MM.1S (cell line): Measurements from ENCODE around the gene DUSP15.

ENCODE experiments used
- DNase-seq: peaks from one replicate; pipeline ENCODE4 v3.0.0-alpha.2; 2015
- H2AFZ ChIP-seq: fragments of 300-600 bp; sonication (generic); 2 replicates; pipeline ENCODE4 v1.6.0; 2016; ENCODE audit warnings: antibody characterized with exemption, low read length
- H3F3A ChIP-seq: fragments of 300-600 bp; sonication (generic); 2 replicates; pipeline ENCODE4 v1.6.1; 2016; ENCODE audit warnings: mild to moderate bottlenecking, antibody characterized with exemption, low read length, moderate library complexity, mixed read lengths; ENCODE audit not compliant: insufficient read depth
- H3K27ac ChIP-seq: fragments of 300-600 bp; sonication (generic); 2 replicates; pipeline ENCODE4 v1.5.1; 2016; ENCODE audit warnings: mild to moderate bottlenecking, low read length
- H3K27me3 ChIP-seq: fragments of 300-600 bp; sonication (generic); replicated peaks from 2 replicates; pipeline ENCODE4 v1.6.0; 2016; ENCODE audit warnings: low read length; ENCODE audit not compliant: insufficient read depth
- H3K36me3 ChIP-seq: fragments of 300-600 bp; sonication (generic); replicated peaks from 2 replicates; pipeline ENCODE4 v1.6.1; 2016; ENCODE audit warnings: mild to moderate bottlenecking, low read length, mixed read lengths; ENCODE audit not compliant: insufficient read depth
- H3K4me1 ChIP-seq: fragments of 300-600 bp; sonication (generic); 2 replicates; pipeline ENCODE4 v1.6.1; 2016; ENCODE audit warnings: low read length, mixed read lengths
- H3K4me2 ChIP-seq: fragments of 300-600 bp; sonication (generic); 2 replicates; pipeline ENCODE4 v1.6.0; 2016; ENCODE audit warnings: low read depth, low read length
- H3K4me3 ChIP-seq: fragments of 300-600 bp; sonication (generic); 2 replicates; pipeline ENCODE4 v1.5.1; 2016; ENCODE audit warnings: low read length, mixed read lengths
- H3K79me2 ChIP-seq: fragments of 300-600 bp; sonication (generic); 2 replicates; pipeline ENCODE4 v1.6.1; 2016; ENCODE audit warnings: mixed run types, low read length, mixed read lengths
- H3K9ac ChIP-seq: fragments of 300-600 bp; sonication (generic); 2 replicates; pipeline ENCODE4 v1.6.1; 2016; ENCODE audit warnings: low read length, mixed read lengths
- H3K9me2 ChIP-seq: fragments of 300-600 bp; sonication (generic); replicated peaks from 2 replicates; pipeline ENCODE4 v1.6.1; 2016; ENCODE audit warnings: mild to moderate bottlenecking, low read length, mixed read lengths; ENCODE audit not compliant: insufficient read depth
- H3K9me3 ChIP-seq: fragments of 300-600 bp; sonication (generic); replicated peaks from 2 replicates; pipeline ENCODE4 v1.6.1; 2016; ENCODE audit warnings: mild to moderate bottlenecking, low read length, mixed read lengths; ENCODE audit not compliant: insufficient read depth
- H4K20me1 ChIP-seq: fragments of 300-600 bp; sonication (generic); 2 replicates; pipeline ENCODE4 v1.6.1; 2016; ENCODE audit warnings: mild to moderate bottlenecking, low read length, moderate library complexity, mixed read lengths; ENCODE audit not compliant: insufficient read depth
- CTCF ChIP-seq: fragments of 300-600 bp; sonication (generic); IDR thresholded peaks from 2 replicates; pipeline ENCODE4 v1.5.1; 2016; ENCODE audit warnings: antibody characterized with exemption, low read length, mixed read lengths
- EZH2 ChIP-seq: fragments of 300-600 bp; sonication (generic); optimal IDR thresholded peaks from 2 replicates; pipeline ENCODE3; 2017; ENCODE audit warnings: low read depth, mild to moderate bottlenecking, antibody characterized with exemption, low read length, mixed read lengths
- EZH2phosphoT487 ChIP-seq: fragments of 300-600 bp; sonication (generic); IDR thresholded peaks from 2 replicates; pipeline ENCODE4 v1.6.1; 2018; ENCODE audit warnings: antibody characterized with exemption, low read length

The DUSP15 gene

GRCh38 chr20:31844737-31845299, 25.5 kb downstream of the DUSP15 start:
- Histone ChIP-seq H4K20me1 (no peaks in the 10 kb centered on the region; the same call in 1 of the 2 replicates), H3K36me3 (no peaks in the 10 kb centered on the region), H3K9me2 (no peaks in the 10 kb centered on the region), H2AFZ (no peak overlapping the region), H3K9me3 (no peaks in the 10 kb centered on the region), H3K9ac (no peak overlapping the region), H3K27ac (no peak overlapping the region), H3F3A (0 out of 2 replicates have a peak, but pooled peaks cover 2% of the 10 kb centered on the region), H3K4me3 (no peak overlapping the region), H3K4me2 (no peak overlapping the region), H3K27me3 (peaks cover 94% of the 10 kb centered on the region), H3K4me1 (peaks cover 11% of the 10 kb centered on the region), H3K79me2 (no peaks in the 10 kb centered on the region)
- TF ChIP-seq EZH2phosphoT487 (no peak), EZH2 (no peak), CTCF (no peak)
- no peak for DNase-seq

GRCh38 chr20:31843881-31844280, 26.4 kb downstream of the DUSP15 start:
- TF ChIP-seq EZH2phosphoT487, result no peak
- no peak for TF ChIP-seq EZH2
- no peak for TF ChIP-seq CTCF
- H3K36me3 ChIP-seq, result no peaks in the 10 kb centered on the region
- DNase-seq, result no peak
- no peak overlapping the region for H3K27ac ChIP-seq
- no peaks in the 10 kb centered on the region for H3K9me3 ChIP-seq
- H3K79me2 ChIP-seq, result no peaks in the 10 kb centered on the region
- no peak overlapping the region for H2AFZ ChIP-seq
- no peaks in the 10 kb centered on the region; the same call in 1 of the 2 replicates for H4K20me1 ChIP-seq
- H3F3A ChIP-seq, result 0 out of 2 replicates have a peak, but pooled peaks cover 2% of the 10 kb centered on the region
- peaks cover 89% of the 10 kb centered on the region for H3K27me3 ChIP-seq
- H3K4me2 ChIP-seq, result no peak overlapping the region
- H3K9ac ChIP-seq, result no peak overlapping the region
- H3K4me1 ChIP-seq, result peaks cover 11% of the 10 kb centered on the region
- no peaks in the 10 kb centered on the region for H3K9me2 ChIP-seq
- H3K4me3 ChIP-seq, result no peak overlapping the region

- H3K27ac ChIP-seq, result no peak overlapping the region
- H3K79me2 ChIP-seq, result no peaks in the 10 kb centered on the region
- no peak overlapping the region for H2AFZ ChIP-seq
- peaks cover 89% of the 10 kb centered on the region for H3K27me3 ChIP-seq
- H4K20me1 ChIP-seq, result no peaks in the 10 kb centered on the region; the same call in 1 of the 2 replicates
- H3K9me2 ChIP-seq, result no peaks in the 10 kb centered on the region
- 0 out of 2 replicates have a peak, but pooled peaks cover 2% of the 10 kb centered on the region for H3F3A ChIP-seq
- H3K9me3 ChIP-seq, result no peaks in the 10 kb centered on the region
- no peak overlapping the region for H3K4me2 ChIP-seq
- no peak for TF ChIP-seq CTCF
- TF ChIP-seq EZH2, result no peak
- no peak for TF ChIP-seq EZH2phosphoT487
- no peak overlapping the region for H3K4me3 ChIP-seq
- peaks cover 11% of the 10 kb centered on the region for H3K4me1 ChIP-seq
- no peaks in the 10 kb centered on the region for H3K36me3 ChIP-seq
- DNase-seq, result no peak
- H3K9ac ChIP-seq, result no peak overlapping the region
Measured at GRCh38 chr20:31843288-31843687, 27.0 kb downstream of the DUSP15 start.
